Astrocyte (in vitro differentiated cells and primary cell): ENCODE measurements around the gene DSCAM.

ENCODE experiments used
- CTCF ChIP-seq: IDR thresholded peaks from 2 replicates; pipeline ENCODE4 v1.5.1; 2011; ENCODE audit warnings: low read depth, mild to moderate bottlenecking, inconsistent platforms, low read length, moderate library complexity; ENCODE audit not compliant: insufficient read depth
- EZH2 ChIP-seq: IDR thresholded peaks from 2 replicates; pipeline ENCODE4 v1.6.1; 2012; ENCODE audit warnings: mild to moderate bottlenecking, low read length, inconsistent platforms; ENCODE audit not compliant: insufficient read depth

GRCh38 chr21:40803101-40803500, 43.9 kb downstream of the DSCAM start:
- TF ChIP-seq CTCF (no peak), EZH2 (no peak)
